Glomerular visceral epithelial cell (primary cell): Measurements from ENCODE around the gene CHPF.

Experiments
- DNase-seq: peaks from one replicate; pipeline ENCODE4 v3.0.0-alpha.2; 2016; ENCODE audit errors: extremely low spot score

The CHPF gene, protein sequence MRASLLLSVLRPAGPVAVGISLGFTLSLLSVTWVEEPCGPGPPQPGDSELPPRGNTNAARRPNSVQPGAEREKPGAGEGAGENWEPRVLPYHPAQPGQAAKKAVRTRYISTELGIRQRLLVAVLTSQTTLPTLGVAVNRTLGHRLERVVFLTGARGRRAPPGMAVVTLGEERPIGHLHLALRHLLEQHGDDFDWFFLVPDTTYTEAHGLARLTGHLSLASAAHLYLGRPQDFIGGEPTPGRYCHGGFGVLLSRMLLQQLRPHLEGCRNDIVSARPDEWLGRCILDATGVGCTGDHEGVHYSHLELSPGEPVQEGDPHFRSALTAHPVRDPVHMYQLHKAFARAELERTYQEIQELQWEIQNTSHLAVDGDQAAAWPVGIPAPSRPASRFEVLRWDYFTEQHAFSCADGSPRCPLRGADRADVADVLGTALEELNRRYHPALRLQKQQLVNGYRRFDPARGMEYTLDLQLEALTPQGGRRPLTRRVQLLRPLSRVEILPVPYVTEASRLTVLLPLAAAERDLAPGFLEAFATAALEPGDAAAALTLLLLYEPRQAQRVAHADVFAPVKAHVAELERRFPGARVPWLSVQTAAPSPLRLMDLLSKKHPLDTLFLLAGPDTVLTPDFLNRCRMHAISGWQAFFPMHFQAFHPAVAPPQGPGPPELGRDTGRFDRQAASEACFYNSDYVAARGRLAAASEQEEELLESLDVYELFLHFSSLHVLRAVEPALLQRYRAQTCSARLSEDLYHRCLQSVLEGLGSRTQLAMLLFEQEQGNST

DNA sequence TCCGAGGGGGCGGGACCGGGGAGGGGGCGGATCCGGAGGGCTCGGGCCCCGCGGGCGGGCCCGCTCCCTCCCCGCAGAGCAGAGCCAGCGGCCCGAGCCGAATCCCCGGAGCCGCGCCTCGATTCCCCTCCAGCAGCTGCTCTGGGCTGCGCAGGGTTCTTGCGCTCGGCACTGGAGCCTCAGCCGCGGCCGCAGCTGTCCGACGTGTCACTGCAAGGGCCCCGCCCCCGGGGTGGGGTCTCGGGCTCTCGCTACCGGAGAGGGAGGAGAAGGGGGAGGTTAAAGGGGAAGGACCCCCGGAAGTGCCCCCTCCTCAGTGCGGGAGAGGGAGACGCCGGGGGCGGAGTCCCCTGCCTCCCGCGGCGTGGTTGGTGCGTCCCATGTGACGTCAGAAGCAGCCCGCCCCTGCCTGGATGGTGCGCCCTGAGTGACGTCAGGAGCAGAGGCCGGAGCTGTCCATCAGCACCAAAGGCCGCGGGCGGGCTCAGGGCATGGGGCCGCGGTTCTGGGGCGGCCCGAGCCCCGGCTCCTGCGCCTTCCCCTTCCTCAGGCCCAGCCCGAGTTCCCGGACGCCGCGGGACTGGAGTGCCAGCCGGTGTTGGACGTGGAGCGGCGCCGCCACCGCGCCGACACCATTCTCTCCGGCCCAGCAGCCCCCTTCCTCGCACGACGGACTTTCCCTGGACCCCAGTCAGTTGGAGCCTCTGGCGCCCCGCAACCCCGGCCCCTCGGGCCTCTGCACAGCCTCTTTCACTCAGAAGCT, at the start of gene CHPF, which contains the start of gene TMEM198:
Gene CHPF (minus strand): TSS at position 214 of the 763 bp plus-strand sequence. CDS start 271 bp downstream, outside the sequence.
Gene TMEM198 (plus strand): TSS at position 433 of the 763 bp plus-strand sequence. CDS start 700 bp downstream, outside the sequence.
- DNase-seq: peak; percentile 99

GRCh38 chr2:219593154-219593553, 49.5 kb upstream of the CHPF start:
- no peak for DNase-seq

- DNase-seq: no peak
These were observed 49.1 kb upstream of the CHPF start for GRCh38 chr2:219592736-219593135.

DNA sequence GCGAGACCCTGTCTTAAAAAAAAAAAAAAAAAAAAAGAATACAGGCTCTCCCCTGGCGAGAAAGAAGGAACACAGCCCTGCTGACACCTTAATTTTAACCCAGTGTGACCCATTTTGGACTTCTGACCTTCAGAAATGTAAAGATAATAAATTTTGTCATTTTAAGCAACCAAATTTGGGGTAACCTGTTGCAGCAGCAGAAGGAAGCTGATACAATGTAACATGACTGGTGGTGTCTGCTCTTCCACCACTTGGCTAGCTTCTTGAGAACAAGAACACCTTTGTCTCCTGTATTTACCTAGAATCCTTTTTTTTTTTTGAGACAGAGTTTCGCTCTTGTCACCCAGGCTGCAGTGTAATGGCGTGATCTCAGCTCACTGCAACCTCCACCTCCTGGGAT, 47.5 kb upstream of the CHPF start:
- no peak for DNase-seq

DNA sequence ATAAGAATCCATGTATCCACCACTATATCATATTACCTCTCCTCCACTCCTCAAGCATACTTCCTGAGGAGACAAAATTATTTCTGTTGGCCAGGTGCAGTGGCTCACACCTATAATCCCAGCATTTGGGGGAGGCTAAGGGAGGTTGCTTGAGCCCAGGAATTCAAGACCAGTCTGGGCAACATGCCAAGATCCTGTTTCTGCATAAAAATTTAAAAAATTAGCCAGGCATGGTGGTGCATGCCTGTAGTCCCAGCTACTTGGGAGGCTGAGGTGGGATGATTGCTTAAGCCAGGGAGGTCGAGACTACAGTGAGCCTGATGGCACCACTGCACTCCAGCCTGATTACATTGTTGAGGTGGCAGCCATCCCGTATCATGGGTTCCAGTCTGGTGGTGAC, 37.7 kb upstream of the CHPF start:
- DNase-seq: no peak

GRCh38 chr2:219578811-219579613, 35.4 kb upstream of the CHPF start:
- DNase-seq: no peak

GRCh38 chr2:219576505-219577388, 33.1 kb upstream of the CHPF start:
- no peak for DNase-seq

DNA sequence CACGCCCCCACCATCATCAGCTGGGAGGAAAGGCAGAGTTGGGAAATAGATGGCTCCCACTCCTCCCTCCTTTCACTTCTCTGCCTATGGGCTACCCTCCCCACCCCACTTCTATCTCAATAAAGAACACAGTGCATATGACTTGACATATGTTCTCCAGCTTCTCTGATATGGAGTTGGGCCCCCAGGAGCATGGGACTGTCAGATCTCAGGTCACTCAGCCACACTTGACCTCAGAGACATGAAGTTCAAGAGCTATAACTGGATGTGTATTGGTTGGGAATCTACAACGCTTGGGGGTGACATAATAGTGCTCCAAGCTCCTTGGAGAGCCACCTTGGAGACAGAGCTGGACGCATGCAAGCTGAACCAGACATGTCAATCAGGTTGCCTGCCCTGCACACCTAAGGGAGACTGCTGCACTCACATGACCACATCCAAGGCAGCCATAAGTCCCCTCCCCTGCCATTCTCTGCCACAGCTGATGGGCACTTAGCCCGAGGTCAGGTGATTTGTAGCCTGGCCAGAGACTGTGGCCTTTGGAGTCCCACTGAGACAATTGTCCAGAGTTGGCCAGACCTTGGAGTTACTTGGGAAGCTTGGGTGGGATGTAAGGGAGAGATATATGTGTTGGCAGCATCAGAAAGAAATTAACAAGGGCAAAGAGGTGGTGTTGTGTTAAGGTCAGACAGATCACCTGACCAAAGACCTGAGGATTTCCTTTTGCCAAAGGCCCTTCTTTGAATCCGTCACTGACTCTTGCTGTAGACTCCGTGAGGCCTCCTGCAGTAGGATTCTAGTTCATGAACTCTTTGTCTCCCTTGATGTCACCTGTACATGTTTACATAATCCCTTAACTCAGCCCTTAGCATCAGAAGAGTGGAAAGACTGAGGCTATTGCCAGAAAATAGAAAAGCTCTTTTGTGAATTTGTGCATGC, 32.2 kb upstream of the CHPF start:
- DNase-seq: no peak

- DNase-seq: no peak
These were observed 31.1 kb upstream of the CHPF start for GRCh38 chr2:219574484-219575311.

- no peak for DNase-seq
These were observed 29.6 kb upstream of the CHPF start for GRCh38 chr2:219573166-219573565.

DNA sequence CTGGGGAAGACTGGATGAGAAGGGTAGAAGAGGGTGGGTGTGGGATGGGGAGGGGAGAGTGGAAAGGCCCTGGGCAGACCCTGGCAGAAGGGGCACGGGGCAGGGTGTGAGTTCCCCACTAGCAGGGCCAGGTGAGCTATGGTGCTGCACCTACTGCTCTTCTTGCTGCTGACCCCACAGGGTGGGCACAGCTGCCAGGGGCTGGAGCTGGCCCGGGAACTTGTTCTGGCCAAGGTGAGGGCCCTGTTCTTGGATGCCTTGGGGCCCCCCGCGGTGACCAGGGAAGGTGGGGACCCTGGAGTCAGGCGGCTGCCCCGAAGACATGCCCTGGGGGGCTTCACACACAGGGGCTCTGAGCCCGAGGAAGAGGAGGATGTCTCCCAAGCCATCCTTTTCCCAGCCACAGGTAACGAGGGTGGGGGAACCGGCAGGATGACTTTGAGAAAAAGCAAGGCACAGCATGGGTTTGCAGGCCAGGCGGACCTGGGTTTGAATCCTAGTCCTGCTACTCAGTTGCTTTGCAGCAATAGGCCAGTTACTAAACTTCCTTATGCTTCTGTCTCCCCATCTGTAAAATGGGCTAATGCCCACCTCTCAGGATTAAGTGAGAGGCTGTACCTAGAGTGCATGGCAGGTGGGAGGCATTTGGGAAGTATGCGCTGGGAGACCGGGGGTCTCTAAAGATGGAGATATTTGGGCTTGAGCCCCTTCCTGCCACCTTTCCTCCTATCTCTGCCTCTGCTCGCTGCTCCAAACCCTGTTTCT, 28.8 kb upstream of the CHPF start, which contains the start of gene INHA:
Gene INHA (plus strand): TSS at position 74 of the 765 bp plus-strand sequence. CDS start 65 bp downstream, at position 139.
- no peak for DNase-seq

GRCh38 chr2:219571311-219572236, 28.0 kb upstream of the CHPF start, which contains the start of gene OBSL1:
TSS of gene OBSL1 (minus strand) at chr2:219571539. CDS start at chr2:219571232, 307 bp downstream.
- peak; percentile 83 for DNase-seq

DNA sequence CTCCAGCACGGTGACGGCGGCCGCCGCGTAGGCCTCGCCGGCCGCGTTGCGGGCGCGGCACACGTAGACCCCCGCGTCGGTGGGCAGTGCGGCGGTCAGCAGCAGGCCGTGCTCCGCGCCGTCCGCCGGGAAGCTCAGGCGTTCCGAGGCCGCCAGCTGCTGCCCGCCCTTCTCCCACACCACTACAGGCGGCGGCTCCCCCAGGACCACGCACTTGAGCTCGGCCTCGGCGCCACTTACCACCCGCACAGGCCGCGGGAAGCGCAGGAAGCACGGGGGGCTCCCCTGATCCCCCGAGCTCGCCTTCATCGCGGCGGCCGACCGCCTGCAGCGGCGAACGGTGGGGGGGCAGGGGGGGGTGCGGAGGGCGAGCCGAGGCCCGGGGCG, 27.3 kb upstream of the CHPF start:
- peak; percentile 21 for DNase-seq

GRCh38 chr2:219570194-219570923, 26.8 kb upstream of the CHPF start:
- peak; percentile 45 for DNase-seq

GRCh38 chr2:219569635-219570034, 26.0 kb upstream of the CHPF start:
- DNase-seq: no peak
